COR-L47 (cell line): ENCODE measurements around the gene YEATS2.

Experiments used
- DNase-seq: peaks from one replicate; lab custom pipeline; 2025; lab: John Stamatoyannopoulos, UW

The YEATS2 gene

GRCh38 chr3:183837390-183837789, 139.8 kb downstream of the YEATS2 start:
- DNase-seq: no peak

GRCh38 chr3:183837894-183838293, 140.3 kb downstream of the YEATS2 start:
- DNase-seq: no peak

- DNase-seq: no peak
These were observed 142.2 kb downstream of the YEATS2 start for GRCh38 chr3:183839751-183840150.

- no peak for DNase-seq
These were observed 147.0 kb downstream of the YEATS2 start for GRCh38 chr3:183844606-183845005.

- no peak for DNase-seq
These were observed 147.5 kb downstream of the YEATS2 start for GRCh38 chr3:183845090-183845489.

- DNase-seq: no peak
These were observed 148.2 kb downstream of the YEATS2 start for GRCh38 chr3:183845608-183846288.

- DNase-seq: no peak
These were observed 156.9 kb downstream of the YEATS2 start for GRCh38 chr3:183854318-183855035.

- no peak for DNase-seq
These were observed 160.3 kb downstream of the YEATS2 start for GRCh38 chr3:183857863-183858262.
